Measurements from ENCODE around the gene MSRB1. TPM values are rescaled to one million over a fixed set of nuclear protein-coding genes. Genes with fewer than 3 reads are reported as not detected.
A peak's percentile ranks its signal among the peaks of the same experiment; 100 is the strongest.

The MSRB1 gene
- total and polyA plus RNA-seq, 2 of the 13 experiments (the other 11 are each of a cell fraction or from before 2014, with no cell fraction given): 32.1 to 75.4 TPM

- TF ChIP-seq ZSCAN31 (CRISPR knock-in tag; IDR thresholded peaks at IDR 0.05; ENCODE audit: low read depth) (peak; percentile 63; the same call in 1 of the 2 replicates), GMEB1 (CRISPR knock-in tag; IDR thresholded peaks at IDR 0.05; ENCODE audit: borderline replicate concordance) (peak; percentile 80), ZNF740 (CRISPR knock-in tag; IDR thresholded peaks at IDR 0.05) (peak; percentile 53), ZXDC (CRISPR knock-in tag; IDR thresholded peaks at IDR 0.05) (0 out of 2 replicates have a peak, but pooled peaks have one; percentile 30), GRHL1 (CRISPR knock-in tag; conservative IDR thresholded peaks at IDR 0.05) (no peak), ZNF605 (CRISPR knock-in tag; IDR thresholded peaks at IDR 0.05) (peak; percentile 23; the same call in 1 of the 2 replicates), ZSCAN12 (CRISPR knock-in tag; IDR thresholded peaks at IDR 0.05) (peak; percentile 44; the same call in 1 of the 2 replicates), MTF2 (CRISPR knock-in tag; IDR thresholded peaks at IDR 0.05; ENCODE audit: borderline replicate concordance) (no peak), NBN (conservative IDR thresholded peaks at IDR 0.05) (no peak), ZBTB25 (CRISPR knock-in tag; IDR thresholded peaks at IDR 0.05) (no peak), TCF12 (IDR thresholded peaks at IDR 0.05) (no peak), TCF12 (CRISPR knock-in tag; IDR thresholded peaks at IDR 0.05) (no peak), ZNF773 (CRISPR knock-in tag; IDR thresholded peaks at IDR 0.05; ENCODE audit: borderline replicate concordance) (peak; percentile 78; the same call in 1 of the 2 replicates), ZNF629 (CRISPR knock-in tag; conservative IDR thresholded peaks at IDR 0.05) (0 out of 2 replicates have a peak, but pooled peaks have one; percentile 7), TCF7 (IDR thresholded peaks at IDR 0.05; ENCODE audit: low read depth) (no peak), MBD4 (IDR thresholded peaks at IDR 0.05; ENCODE audit: borderline replicate concordance, low read length) (no peak), FOXO1 (CRISPR knock-in tag; IDR thresholded peaks at IDR 0.05) (no peak), ZBTB7A (CRISPR knock-in tag; IDR thresholded peaks at IDR 0.05) (no peak; the same call in 1 of the 2 replicates), CREM (IDR thresholded peaks at IDR 0.05) (peak; percentile 98), CREM (CRISPR knock-in tag; IDR thresholded peaks at IDR 0.05) (peak; percentile 64; the same call in 1 of the 2 replicates), ZNF552 (CRISPR knock-in tag; IDR thresholded peaks at IDR 0.05; ENCODE audit: borderline replicate concordance) (no peak)
These were observed 21.8 kb upstream of the MSRB1 start, which contains the start of gene RPS2 (continued) for GRCh38 chr16:1964506-1965395.

Measured in HepG2 (cell line).